GM12892 (cell line): Measurements from ENCODE around the gene RAB31.

Experiments used
- DNase-seq: peaks from one replicate; pipeline ENCODE4 v3.0.0; 2011; ENCODE audit not compliant: insufficient read length
- FAIRE-seq: peaks from 2 replicates; lab custom pipeline; 2011; peaks lifted over from hg19 to GRCh38; lab: Jason Lieb, UNC
- POLR2A ChIP-seq: IDR thresholded peaks from 2 replicates; pipeline ENCODE4 v1.6.1; 2011; ENCODE audit warnings: low read depth, low read length, control low read depth
- POLR2AphosphoS5 ChIP-seq: IDR thresholded peaks from 2 replicates; pipeline ENCODE4 v1.6.1; 2011; ENCODE audit warnings: low read depth, low read length, control low read depth
- TAF1 ChIP-seq: IDR thresholded peaks from 2 replicates; pipeline ENCODE4 v1.6.1; 2011; ENCODE audit warnings: low read depth, mild to moderate bottlenecking, control low read depth, low read length, borderline replicate concordance

Gene RAB31

DNA sequence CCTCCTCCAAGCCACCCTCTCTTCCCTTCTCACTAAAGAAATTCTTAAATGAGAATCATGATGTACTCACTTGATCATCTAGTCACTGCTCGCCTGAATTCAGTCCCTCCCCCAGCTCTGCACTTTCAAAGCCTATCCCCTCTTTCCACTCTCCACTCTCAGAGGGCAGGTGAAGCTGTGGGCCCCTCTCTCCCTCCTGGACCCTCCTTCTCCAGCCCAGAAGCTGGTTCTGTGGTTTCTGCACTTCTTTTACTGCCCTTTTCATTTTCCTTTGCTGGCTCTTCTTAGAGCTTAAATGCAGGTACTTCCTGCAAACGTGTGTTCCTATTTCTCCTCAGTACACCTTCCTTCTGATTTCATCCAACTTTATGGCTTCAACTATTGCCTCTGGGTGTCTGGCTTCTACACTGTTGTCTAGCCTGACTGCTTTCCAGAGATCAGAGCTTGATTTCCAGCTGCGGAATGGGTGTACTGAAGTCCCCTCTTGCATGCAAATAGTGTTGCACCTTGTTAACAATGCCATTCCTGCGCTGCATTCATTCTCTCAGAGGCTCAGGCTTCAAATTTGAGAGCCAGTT lies 162.4 kb downstream of the RAB31 start:
- TF ChIP-seq POLR2AphosphoS5 (no peak), POLR2A (no peak), TAF1 (no peak)
- DNase-seq (no peak), FAIRE-seq (no peak)

DNA sequence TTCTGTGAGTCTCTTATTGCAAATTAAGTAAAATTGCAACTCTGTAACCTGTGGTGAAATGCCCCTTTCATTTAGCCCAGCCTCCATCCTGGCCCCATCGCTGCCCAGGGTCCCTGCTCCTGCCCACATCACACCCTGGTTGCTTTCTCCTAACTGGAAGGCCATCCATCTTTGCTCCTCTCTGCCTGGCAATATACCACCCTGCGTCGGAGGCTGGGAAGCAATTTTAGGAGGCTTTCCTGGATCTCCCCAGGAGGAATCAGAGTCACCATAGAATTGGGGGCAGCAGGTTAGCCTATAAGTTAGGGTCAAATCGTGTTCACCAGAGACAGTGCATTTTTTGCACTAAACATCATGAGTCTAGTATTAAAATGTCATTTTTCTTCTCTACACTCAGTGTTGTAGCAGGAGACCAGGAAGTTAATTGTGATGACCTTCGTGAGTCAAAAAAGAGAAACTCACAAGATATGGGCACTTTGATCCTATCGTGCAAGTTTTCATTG lies 163.2 kb downstream of the RAB31 start:
- FAIRE-seq: no peak
- no peak for TF ChIP-seq POLR2AphosphoS5
- TF ChIP-seq POLR2A: no peak
- no peak for TF ChIP-seq TAF1
- no peak for DNase-seq

DNA sequence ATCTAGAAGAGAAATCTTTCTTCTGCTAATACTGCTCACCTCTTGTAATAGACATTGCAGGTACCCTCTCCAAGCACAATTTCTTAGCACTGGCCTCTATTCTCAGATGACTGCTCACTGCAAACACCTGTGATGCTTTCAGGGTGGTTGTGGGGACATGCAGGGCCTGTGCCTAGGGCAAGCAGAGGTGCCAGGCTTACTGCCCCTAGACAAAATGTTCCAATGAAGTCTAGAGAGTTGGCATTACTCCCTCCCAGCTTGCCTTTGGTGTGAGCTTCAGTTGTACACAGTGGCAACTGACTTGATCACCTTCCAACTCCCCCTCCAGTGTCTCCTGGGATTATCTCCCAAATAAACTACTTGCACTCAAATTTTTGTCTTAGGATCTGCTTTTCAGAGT lies 164.7 kb downstream of the RAB31 start:
- FAIRE-seq (no peak), DNase-seq (no peak)

DNA sequence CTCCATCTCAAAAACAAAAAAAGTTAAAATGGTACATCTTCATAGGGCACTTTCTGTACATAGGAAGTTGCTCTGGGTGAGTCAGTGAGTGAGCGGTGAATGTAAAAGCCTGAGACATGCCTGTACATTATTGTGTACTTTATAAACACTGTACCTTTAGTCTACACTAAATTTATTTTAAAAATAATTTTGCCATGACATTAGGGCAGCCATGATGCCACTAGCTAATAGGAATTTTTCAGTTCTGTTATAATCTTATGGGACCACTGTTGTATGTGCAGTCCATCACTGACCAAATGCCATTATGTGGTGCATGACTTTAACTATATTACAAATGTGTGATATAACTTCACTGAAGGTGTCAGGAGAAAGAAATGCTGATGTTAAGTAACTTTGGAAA lies 166.6 kb downstream of the RAB31 start:
- TF ChIP-seq POLR2AphosphoS5 (no peak), POLR2A (no peak), TAF1 (no peak)
- no peak for DNase-seq
- no peak for FAIRE-seq

More for the DNA sequence above, 164.7 kb downstream of the RAB31 start:
- TF ChIP-seq POLR2AphosphoS5: no peak
- no peak for TF ChIP-seq TAF1
- TF ChIP-seq POLR2A: no peak

DNA sequence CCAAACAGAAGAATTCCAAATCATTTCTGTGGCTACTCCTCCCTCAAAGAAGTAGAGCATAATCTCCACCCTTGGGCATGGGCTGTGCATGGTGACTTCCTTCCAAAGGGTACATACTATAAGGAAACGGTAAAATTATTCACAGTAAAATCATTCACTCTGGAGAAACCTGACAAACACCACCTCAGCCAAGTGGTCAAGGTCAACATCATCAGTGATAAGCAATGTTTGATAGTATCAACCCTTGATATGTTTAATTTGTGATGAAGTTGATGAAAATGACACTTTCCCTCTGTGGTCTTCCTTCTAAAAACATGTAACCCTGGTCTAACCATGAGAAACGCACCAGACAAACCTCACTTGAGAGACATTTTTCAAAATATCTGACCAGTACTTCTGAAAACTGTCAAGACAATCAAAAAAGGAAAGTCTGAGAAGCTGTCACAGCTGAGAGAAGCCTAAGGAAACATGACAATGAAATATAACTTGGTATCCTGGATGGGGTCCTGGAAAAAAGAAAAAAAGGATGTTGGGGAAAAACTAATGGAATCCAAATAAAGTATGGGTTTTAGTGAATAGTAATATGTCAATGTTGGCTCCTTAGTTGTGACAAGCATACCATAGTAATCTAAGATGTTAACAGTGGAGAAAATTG lies 168.2 kb downstream of the RAB31 start:
- TF ChIP-seq POLR2AphosphoS5 (no peak), POLR2A (no peak), TAF1 (no peak)
- DNase-seq (no peak), FAIRE-seq (no peak)

DNA sequence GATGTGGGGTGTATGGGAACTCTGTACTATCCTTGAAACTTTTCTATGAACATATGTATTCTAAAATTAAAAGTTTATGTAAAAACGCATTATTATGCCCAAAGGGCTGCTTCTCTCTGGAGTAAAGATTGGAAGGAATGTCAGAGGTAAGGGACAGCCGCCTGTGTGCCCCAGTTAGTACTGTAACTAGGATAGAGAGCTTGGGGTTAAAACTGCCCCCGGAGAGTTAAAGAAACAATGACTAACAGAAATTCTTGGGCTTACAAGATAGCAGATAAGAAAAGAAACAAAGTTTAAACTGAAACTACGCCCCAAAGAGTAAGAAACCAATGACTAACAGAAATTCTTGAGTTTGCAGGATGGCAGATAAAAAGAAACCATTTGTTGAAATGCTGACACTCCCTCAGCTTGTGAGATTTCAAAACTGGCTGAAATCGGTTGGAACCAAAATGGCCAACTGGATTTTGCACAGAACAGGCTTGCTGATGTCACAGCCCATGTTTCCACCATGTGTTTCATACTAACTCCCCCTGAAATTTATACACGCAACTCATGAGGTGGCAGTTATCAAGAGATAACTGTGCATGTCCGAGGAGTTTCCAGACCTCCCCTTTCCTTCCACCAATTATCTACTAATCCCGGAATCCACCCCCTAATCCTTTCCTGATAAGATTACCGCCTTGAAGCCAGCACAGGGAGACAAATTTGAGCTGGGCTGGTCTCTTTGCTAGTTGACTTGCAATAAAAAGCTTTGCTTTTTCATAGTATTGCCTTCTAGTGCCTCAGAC lies 169.0 kb downstream of the RAB31 start:
- FAIRE-seq: no peak
- DNase-seq: no peak
- TF ChIP-seq POLR2A: no peak
- no peak for TF ChIP-seq POLR2AphosphoS5
- no peak for TF ChIP-seq TAF1

DNA sequence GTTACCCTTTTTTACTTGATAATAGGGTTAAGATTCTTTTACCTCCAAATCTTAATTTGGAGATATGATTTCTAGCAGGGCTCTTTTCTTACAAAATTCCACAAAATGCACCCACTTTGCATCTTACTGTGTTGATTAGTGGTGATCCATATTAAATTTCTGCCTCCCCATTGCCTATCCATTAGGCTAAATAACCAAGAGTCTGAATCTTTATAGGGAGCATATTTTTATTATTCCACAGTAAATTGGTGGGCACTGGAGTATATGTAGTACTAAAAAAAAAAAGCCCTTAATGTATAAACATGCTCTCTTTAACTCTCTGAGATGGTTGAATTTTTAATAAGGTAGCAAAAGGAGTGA lies 169.5 kb downstream of the RAB31 start:
- DNase-seq (no peak), FAIRE-seq (no peak)
- TF ChIP-seq POLR2AphosphoS5 (no peak), POLR2A (no peak), TAF1 (no peak)

DNA sequence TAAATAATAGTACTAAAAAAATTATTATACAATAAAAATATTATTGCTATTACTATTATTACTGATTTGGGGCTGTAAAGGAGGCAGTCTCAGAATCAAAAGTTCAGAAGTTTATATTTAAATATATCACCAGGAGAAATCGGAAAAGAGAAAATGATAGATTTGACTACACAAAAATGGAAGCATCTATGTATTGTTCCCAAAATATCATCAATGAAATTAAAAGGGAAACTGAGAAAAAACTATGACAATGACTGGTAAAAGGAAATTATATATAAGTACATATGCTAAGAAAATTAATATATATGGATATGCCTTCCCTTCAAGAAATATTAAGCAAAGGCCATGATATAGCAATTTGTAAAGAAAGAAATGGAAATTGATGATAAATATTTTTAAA lies 170.0 kb downstream of the RAB31 start:
- DNase-seq: no peak
- FAIRE-seq: no peak
- no peak for TF ChIP-seq POLR2A
- TF ChIP-seq TAF1: no peak
- no peak for TF ChIP-seq POLR2AphosphoS5

DNA sequence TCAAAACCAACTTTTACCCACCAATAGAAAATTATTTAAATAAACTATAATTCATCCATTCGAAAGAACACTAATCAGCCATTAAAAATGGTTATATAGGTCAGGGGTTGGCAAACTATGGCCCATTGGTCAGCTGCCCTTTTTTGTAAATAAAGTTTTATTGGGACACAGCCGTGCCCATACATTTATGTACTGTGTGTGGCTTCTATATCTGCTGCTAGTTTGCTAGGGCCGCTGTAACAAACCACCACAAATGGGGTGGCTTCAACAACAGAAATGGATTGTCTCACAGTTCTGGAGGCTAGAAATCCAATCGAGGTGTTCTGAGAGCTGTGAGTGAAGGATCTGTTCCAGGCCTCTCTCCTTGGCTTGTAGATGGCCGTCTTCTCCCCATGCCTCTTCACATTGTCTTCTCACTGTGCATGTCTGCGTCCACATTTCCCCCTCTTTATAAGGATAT lies 170.7 kb downstream of the RAB31 start:
- no peak for DNase-seq
- no peak for TF ChIP-seq POLR2AphosphoS5
- FAIRE-seq: no peak

DNA sequence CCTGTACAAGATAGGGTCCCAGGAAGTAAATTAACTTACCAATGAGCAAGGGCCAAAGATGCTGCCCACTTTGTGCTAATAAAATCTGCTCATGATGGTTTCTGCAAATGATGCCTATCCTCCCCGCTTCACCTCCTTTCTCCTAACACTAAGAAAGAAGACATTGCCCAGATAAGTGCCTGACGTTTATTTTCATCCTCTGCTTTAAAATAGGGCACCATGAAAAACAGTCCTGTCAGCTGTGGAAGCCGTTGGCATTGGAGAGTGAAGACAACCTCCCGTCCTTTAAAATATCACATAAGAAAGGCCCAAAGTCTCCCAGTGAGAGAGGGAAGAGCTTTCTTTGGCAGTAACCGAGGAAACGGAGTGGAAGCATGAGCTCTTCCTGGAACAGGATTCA lies 176.0 kb downstream of the RAB31 start:
- DNase-seq: no peak
- TF ChIP-seq POLR2A (no peak), TAF1 (no peak), POLR2AphosphoS5 (no peak)
- FAIRE-seq: no peak

DNA sequence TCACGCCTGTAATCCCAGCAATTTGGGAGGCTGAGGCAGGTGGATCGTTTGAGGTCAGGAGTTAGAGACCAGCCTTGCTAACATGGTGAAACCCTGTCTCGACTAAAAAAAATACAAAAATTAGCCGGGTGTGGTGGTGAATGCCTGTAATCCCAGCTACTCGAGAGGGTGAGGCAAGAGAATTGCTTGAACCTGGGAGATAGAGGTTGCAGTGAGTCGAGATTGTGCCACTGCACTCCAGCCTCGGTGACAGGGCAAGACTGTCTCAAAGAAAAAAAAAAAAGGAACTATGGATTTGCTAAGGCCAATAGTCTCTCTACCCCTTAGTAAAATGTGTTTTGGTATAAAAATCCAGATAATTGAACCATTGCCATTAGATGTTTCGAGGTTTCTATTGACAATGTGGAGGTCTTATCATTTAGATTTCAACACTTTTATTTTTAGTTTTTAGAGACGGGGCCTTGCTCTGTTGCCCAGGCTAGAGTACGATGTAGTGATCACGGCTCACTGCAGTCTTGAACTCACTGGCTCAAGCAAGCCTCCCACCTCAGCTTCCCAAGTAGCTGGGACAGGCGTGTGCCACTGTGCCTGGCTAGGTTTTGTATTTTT lies 176.5 kb downstream of the RAB31 start:
- FAIRE-seq (no peak), DNase-seq (no peak)
- TF ChIP-seq POLR2A (no peak), POLR2AphosphoS5 (no peak), TAF1 (no peak)
